DND-41 (cell line): Measurements from ENCODE around the gene WNT11.

Experiments
- ATAC-seq: fragments of 200-7000 bp; cut with Tn5 transposase; 3 replicates; pipeline ENCODE4 v1.9.1; 2021; ENCODE audit warnings: low read depth; ENCODE audit not compliant: insufficient read depth
- DNase-seq: peaks from one replicate; pipeline ENCODE4 v3.0.0-alpha.2; 2020
- H2AFZ ChIP-seq: 2 replicates; pipeline ENCODE4 v1.6.0; 2012; ENCODE audit warnings: low read depth, low read length
- H3K27ac ChIP-seq: 2 replicates; pipeline ENCODE4 v1.5.1; 2012; ENCODE audit warnings: low read length, inconsistent platforms
- H3K27me3 ChIP-seq: fragments of 200-600 bp; sonication (generic); 2 replicates; pipeline ENCODE4 v1.6.0; 2012; ENCODE audit warnings: low read length, mild to moderate bottlenecking, inconsistent platforms; ENCODE audit not compliant: insufficient read depth, poor library complexity
- H3K36me3 ChIP-seq: 2 replicates; pipeline ENCODE4 v1.5.1; 2012; ENCODE audit warnings: low read length, inconsistent platforms; ENCODE audit not compliant: insufficient read depth
- H3K4me1 ChIP-seq: 2 replicates; pipeline ENCODE4 v1.5.1; 2012; ENCODE audit warnings: mild to moderate bottlenecking, low read length; ENCODE audit not compliant: insufficient read depth
- H3K4me2 ChIP-seq: 2 replicates; pipeline ENCODE4 v1.6.0; 2012; ENCODE audit warnings: mild to moderate bottlenecking, moderate library complexity, low read length, inconsistent platforms; ENCODE audit not compliant: insufficient read depth
- H3K4me3 ChIP-seq, 2 experiments: fragments of 200-600 bp in 1 of 2; shearing (Covaris generic) in 1 of 2; 2 replicates each; pipeline ENCODE4 v1.5.1; 2012 to 2016; ENCODE audit warnings: inconsistent platforms in 2 of 2, low read length in 2 of 2, mild to moderate bottlenecking in 2 of 2, low read depth in 1 of 2, moderate library complexity in 1 of 2
- H3K79me2 ChIP-seq: 2 replicates; pipeline ENCODE4 v1.6.0; 2012; ENCODE audit warnings: low read length, inconsistent platforms; ENCODE audit not compliant: insufficient read depth
- H3K9ac ChIP-seq: 2 replicates; pipeline ENCODE4 v1.6.0; 2012; ENCODE audit warnings: low read depth, mild to moderate bottlenecking, inconsistent platforms, low read length, moderate library complexity
- H3K9me3 ChIP-seq: 2 replicates; pipeline ENCODE4 v1.5.1; 2012; ENCODE audit warnings: low read length, moderate library complexity, mild to moderate bottlenecking, inconsistent platforms; ENCODE audit not compliant: insufficient read depth, severe bottlenecking
- H4K20me1 ChIP-seq: 2 replicates; pipeline ENCODE4 v1.6.0; 2012; ENCODE audit warnings: low read length; ENCODE audit not compliant: insufficient read depth
- CTCF ChIP-seq: IDR thresholded peaks from 2 replicates; pipeline ENCODE4 v1.5.1; 2012; ENCODE audit warnings: borderline replicate concordance, low read length, moderate library complexity, mild to moderate bottlenecking; ENCODE audit not compliant: poor library complexity, severe bottlenecking; ENCODE audit errors: extremely low read depth
- EZH2 ChIP-seq: IDR thresholded peaks from 3 replicates; pipeline ENCODE4 v1.6.1; 2012; ENCODE audit warnings: borderline replicate concordance, low read depth, mild to moderate bottlenecking, moderate library complexity, low read length, inconsistent platforms; ENCODE audit not compliant: severe bottlenecking

The WNT11 gene

GRCh38 chr11:76141901-76142588 is 64.3 kb downstream of the WNT11 start:
- Histone ChIP-seq H3K9ac (no peak overlapping the region), H3K27ac (no peak overlapping the region), H2AFZ (no peak overlapping the region), H3K36me3 (peaks cover 28% of the 10 kb centered on the region), H3K4me2 (no peak overlapping the region), H3K27me3 (no peaks in the 10 kb centered on the region), H4K20me1 (no peaks in the 10 kb centered on the region; the same call in 1 of the 2 replicates), H3K4me3 (no peak overlapping the region), H3K9me3 (no peaks in the 10 kb centered on the region), H3K4me1 (no peaks in the 10 kb centered on the region), H3K79me2 (no peaks in the 10 kb centered on the region)
- DNase-seq (no peak), ATAC-seq (no peak)
- TF ChIP-seq CTCF (no peak), EZH2 (no peak)

GRCh38 chr11:76140912-76141574 is 65.3 kb downstream of the WNT11 start:
- H3K9ac ChIP-seq = no peak overlapping the region
- H3K9me3 ChIP-seq = no peaks in the 10 kb centered on the region
- H2AFZ ChIP-seq = no peak overlapping the region
- DNase-seq = no peak
- no peak overlapping the region for H3K4me2 ChIP-seq
- TF ChIP-seq CTCF (no peak), EZH2 (no peak)
- no peak for ATAC-seq
- no peaks in the 10 kb centered on the region for H3K79me2 ChIP-seq
- H3K36me3 ChIP-seq = peaks cover 28% of the 10 kb centered on the region
- no peaks in the 10 kb centered on the region for H3K4me1 ChIP-seq
- no peaks in the 10 kb centered on the region; the same call in 1 of the 2 replicates for H4K20me1 ChIP-seq
- no peak overlapping the region for H3K27ac ChIP-seq
- no peaks in the 10 kb centered on the region for H3K27me3 ChIP-seq
- H3K4me3 ChIP-seq = no peak overlapping the region

- ATAC-seq (no peak), DNase-seq (no peak)
- no peaks in the 10 kb centered on the region; the same call in 1 of the 2 replicates for H4K20me1 ChIP-seq
- no peaks in the 10 kb centered on the region for H3K4me1 ChIP-seq
- TF ChIP-seq EZH2 = no peak
- no peak for TF ChIP-seq CTCF
- no peak overlapping the region for H3K9ac ChIP-seq
- no peak overlapping the region for H3K27ac ChIP-seq
- H2AFZ ChIP-seq = no peak overlapping the region
- peaks cover 30% of the 10 kb centered on the region for H3K36me3 ChIP-seq
- H3K9me3 ChIP-seq = no peaks in the 10 kb centered on the region
- H3K27me3 ChIP-seq = no peaks in the 10 kb centered on the region
- no peak overlapping the region for H3K4me3 ChIP-seq
- H3K4me2 ChIP-seq = no peak overlapping the region
- no peaks in the 10 kb centered on the region for H3K79me2 ChIP-seq
Measured at GRCh38 chr11:76139314-76139713, 67.0 kb downstream of the WNT11 start.
